GM19463 (cell line): ENCODE measurements around the gene DDX1.
A peak's percentile ranks its signal among the peaks of the same experiment; 100 is the strongest.

Experiments
- ATAC-seq: cut with Tn5 transposase; IDR thresholded peaks from one replicate; pipeline ENCODE4 v1.9.1; 2021; ENCODE audit warnings: mild to moderate bottlenecking, moderate library complexity; ENCODE audit not compliant: unreplicated experiment

Gene DDX1

GRCh38 chr2:15626967-15627366 is 35.3 kb downstream of the DDX1 start:
- no peak for ATAC-seq

GRCh38 chr2:15627817-15628684 is 36.4 kb downstream of the DDX1 start:
- ATAC-seq = no peak

- no peak for ATAC-seq
Measured at GRCh38 chr2:15628899-15629855, 37.5 kb downstream of the DDX1 start.

- no peak for ATAC-seq
Measured at GRCh38 chr2:15630121-15630977, 38.7 kb downstream of the DDX1 start.

GRCh38 chr2:15630978-15631719 is 39.5 kb downstream of the DDX1 start:
- no peak for ATAC-seq

GRCh38 chr2:15631883-15632282 is 40.2 kb downstream of the DDX1 start:
- no peak for ATAC-seq

GRCh38 chr2:15633043-15633970 is 41.6 kb downstream of the DDX1 start:
- no peak for ATAC-seq

- ATAC-seq = no peak
Measured at GRCh38 chr2:15633971-15634346, 42.3 kb downstream of the DDX1 start.

GRCh38 chr2:15634846-15635490 is 43.3 kb downstream of the DDX1 start:
- no peak for ATAC-seq

GRCh38 chr2:15636972-15637785 is 45.5 kb downstream of the DDX1 start:
- ATAC-seq = peak; percentile 86

GRCh38 chr2:15638720-15639119 is 47.1 kb downstream of the DDX1 start:
- no peak for ATAC-seq

- ATAC-seq = no peak
Measured at GRCh38 chr2:15639323-15640251, 47.9 kb downstream of the DDX1 start.

- no peak for ATAC-seq
Measured at GRCh38 chr2:15640261-15640711, 48.6 kb downstream of the DDX1 start.

- ATAC-seq = no peak
Measured at GRCh38 chr2:15640784-15641183, 49.1 kb downstream of the DDX1 start.

- no peak for ATAC-seq
Measured at GRCh38 chr2:15641530-15641982, 49.9 kb downstream of the DDX1 start.

- ATAC-seq = no peak
Measured at GRCh38 chr2:15642011-15642814, 50.5 kb downstream of the DDX1 start.
